ENCODE measurements around the gene ITFG1.

ITFG1 gene

DNA sequence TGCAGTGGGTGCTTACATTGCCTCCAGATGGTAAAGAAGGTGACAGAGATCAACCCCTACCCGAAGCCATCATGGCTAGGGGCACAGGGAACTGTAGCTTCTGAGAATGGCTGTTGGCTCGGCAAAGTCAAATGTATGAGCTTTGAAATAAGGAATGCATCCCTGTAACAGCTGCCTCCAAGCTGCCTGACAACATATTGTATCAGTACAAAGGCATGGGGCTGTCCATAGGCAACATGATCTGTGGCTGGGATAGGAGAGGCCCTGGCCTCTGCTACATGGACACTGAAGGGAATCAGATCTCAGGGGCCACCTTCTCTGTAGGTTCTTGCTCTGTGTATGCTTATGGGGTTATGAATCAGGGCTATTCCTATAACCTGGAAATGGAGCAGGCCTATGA, 197.9 kb downstream of the ITFG1 start:
- no peak overlapping the region for H3K4me3 ChIP-seq
- TF ChIP-seq, protein P1, sequence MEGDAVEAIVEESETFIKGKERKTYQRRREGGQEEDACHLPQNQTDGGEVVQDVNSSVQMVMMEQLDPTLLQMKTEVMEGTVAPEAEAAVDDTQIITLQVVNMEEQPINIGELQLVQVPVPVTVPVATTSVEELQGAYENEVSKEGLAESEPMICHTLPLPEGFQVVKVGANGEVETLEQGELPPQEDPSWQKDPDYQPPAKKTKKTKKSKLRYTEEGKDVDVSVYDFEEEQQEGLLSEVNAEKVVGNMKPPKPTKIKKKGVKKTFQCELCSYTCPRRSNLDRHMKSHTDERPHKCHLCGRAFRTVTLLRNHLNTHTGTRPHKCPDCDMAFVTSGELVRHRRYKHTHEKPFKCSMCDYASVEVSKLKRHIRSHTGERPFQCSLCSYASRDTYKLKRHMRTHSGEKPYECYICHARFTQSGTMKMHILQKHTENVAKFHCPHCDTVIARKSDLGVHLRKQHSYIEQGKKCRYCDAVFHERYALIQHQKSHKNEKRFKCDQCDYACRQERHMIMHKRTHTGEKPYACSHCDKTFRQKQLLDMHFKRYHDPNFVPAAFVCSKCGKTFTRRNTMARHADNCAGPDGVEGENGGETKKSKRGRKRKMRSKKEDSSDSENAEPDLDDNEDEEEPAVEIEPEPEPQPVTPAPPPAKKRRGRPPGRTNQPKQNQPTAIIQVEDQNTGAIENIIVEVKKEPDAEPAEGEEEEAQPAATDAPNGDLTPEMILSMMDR (IDR thresholded peaks at IDR 0.05) = no peak
- H3K27ac ChIP-seq = no peak overlapping the region
- no peak for DNase-seq (ENCODE audit: low spot score)

DNA sequence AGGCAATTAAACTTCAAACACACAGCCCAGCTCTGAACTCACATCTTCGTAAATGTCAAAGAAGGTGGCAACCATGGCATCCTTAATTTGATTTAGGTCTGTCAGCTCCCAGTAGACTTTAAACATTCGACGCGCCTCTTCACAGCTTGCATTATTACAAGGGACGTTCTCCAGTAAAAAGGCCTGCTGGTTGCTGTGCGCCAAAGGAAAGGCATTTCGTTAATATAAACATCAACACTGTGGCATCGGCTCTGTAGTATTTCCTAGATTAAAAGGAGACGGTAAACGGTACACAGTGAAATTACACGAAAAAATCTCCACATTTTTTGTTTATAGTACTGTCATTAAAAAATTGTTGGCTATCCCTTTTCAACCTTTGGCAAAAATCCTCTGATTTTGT, 200.4 kb downstream of the ITFG1 start:
- DNase-seq (ENCODE audit: low spot score) = no peak
- Histone ChIP-seq H3K4me3 (no peak overlapping the region), H3K27ac (no peak overlapping the region)
- TF ChIP-seq, protein P1 (IDR thresholded peaks at IDR 0.05) = no peak

DNA sequence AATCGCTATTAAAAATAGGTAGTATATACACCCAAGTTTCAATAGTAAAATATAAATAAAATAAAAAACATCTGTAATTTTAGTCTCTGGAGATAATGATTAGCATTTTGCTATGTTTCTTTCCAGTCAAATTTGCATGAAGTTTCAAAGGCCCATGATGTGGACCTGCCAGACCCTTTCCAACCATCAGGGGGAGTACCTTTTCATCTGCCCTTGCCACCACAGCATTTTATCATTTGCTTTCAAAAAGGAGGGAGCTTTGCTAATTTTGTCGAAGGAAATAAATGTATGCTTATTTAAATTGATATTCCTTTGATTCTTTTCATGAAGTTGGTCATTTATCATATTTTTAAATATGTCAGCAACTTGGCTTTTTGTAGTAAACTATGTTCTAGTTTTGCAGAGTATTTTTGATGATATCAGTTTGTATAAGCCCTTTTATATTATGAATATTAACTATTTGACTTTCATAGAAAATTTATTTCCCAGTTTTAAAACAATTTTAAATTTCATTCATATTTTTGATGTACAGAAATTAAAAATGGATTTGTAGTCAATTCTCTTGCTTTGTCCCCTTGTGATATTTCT, 201.9 kb downstream of the ITFG1 start:
- no peak overlapping the region for H3K4me3 ChIP-seq
- TF ChIP-seq, protein P1 (IDR thresholded peaks at IDR 0.05) = no peak
- no peak for DNase-seq (ENCODE audit: low spot score)
- H3K27ac ChIP-seq = no peak overlapping the region

DNA sequence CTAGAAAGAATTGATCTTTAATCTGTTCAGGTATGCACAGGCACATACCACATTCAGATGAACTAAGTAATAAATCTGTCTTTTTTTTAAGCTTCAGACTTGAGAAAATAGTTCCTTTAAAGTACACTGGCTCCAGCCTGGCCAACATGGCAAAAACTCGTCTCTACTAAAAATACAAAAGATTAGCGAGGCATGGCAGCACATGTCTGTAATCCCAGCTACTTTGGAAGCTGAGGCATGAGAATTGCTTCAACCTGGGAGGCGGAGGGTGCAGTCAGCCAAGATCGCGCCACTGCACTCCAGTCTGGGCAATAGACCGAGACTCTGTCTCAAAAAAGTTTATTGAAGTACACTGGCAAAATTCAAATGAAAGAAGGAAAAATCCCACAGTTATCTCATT, 206.1 kb downstream of the ITFG1 start:
- H3K4me3 ChIP-seq = no peak overlapping the region
- TF ChIP-seq, protein P1 (IDR thresholded peaks at IDR 0.05) = no peak
- no peak overlapping the region for H3K27ac ChIP-seq
- DNase-seq (ENCODE audit: low spot score) = no peak

DNA sequence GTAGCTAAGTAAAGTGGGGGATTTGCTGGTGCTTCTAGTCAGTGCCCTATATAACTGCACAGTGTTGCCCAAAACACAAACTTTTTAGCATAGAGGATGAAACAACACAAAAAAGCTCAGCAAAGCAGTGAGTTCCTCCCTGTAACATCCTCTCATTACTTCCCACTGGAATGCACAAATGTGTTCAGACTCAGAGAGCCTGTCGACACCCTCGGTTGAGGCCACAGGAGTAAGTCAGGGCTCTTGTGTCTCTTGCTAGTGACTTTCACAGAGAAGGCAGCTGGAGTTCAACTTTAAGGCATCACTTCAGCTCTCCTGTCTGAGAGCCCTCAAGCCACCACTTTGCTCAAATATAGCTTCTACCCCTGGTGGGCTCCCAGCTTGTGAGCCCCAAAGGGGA, 209.9 kb downstream of the ITFG1 start:
- no peak overlapping the region for H3K4me3 ChIP-seq
- TF ChIP-seq, protein P1 (IDR thresholded peaks at IDR 0.05) = no peak
- DNase-seq (ENCODE audit: low spot score) = no peak
- H3K27ac ChIP-seq = no peak overlapping the region

DNA sequence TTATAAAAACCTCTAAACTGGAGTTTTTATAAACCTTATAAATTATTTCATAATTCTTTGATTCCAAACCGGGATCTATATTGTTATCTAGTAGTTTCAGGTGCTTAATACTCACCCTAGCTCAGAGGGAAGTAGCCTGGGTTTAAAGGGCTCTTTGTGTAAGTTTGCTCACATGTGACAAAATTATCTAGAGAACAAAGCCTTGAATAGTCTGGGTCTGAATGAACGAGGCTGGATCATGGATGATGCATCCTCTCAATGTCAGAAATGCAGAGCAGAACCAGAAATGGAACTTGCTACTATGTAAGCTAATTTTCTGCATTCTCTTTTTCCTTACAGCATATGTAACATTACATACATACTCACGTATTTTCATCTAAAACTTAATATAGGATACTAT, 213.2 kb downstream of the ITFG1 start:
- Histone ChIP-seq H3K4me3 (no peak overlapping the region), H3K27ac (no peak overlapping the region)
- no peak for DNase-seq (ENCODE audit: low spot score)
- TF ChIP-seq, protein P1 (IDR thresholded peaks at IDR 0.05) = no peak

DNA sequence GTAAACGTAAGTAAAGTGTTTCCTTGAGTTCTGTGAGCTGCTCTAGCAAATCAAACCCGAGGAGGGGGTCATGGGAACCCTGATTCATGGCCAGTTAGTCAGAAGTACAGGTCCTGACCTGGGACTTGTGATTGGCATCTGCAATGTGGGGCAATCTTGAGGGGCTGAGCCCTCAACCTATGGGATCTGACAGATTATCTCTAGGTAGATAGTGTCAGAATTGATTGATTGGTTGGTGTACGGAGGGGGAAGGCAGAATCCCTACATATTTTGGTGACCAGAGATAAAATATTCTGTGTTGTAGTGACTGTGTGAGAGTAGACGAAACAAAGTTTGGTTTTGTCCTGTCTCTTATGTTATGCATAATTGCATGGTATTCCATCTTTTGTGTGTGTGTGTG, 216.7 kb downstream of the ITFG1 start:
- H3K4me3 ChIP-seq = no peak overlapping the region
- H3K27ac ChIP-seq = no peak overlapping the region
- DNase-seq (ENCODE audit: low spot score) = no peak
- TF ChIP-seq, protein P1 (IDR thresholded peaks at IDR 0.05) = no peak

Measured in coronary artery (tissue), 2 donors.